Right lobe of liver (tissue), 4 donors: ENCODE results near the gene PEA15.

Experiments used
- POLR2A ChIP-seq: fragments of 450-650 bp; IDR thresholded peaks from one replicate; pipeline ENCODE4 v1.6.1; 2017; ENCODE audit warnings: antibody characterized with exemption, mild to moderate bottlenecking
- TF ChIP-seq, protein P1 (sequence below), 4 donors: fragments of 200-600 bp in 3 of 4; fragments of 450-650 bp in 1 of 4; IDR thresholded peaks; one replicate each; pipeline versions ENCODE4 v1.5.1 to v1.8.0; 2016 to 2022; ENCODE audit warnings: antibody characterized with exemption in 4 of 4, mild to moderate bottlenecking in 2 of 4
- donor health status: DM: no; HTN: no; CAD: no.
- donor health status: DM: no; HTN: no; CAD: no.
- donor health status: DM: no; HTN: yes; CAD: no.

DNA sequence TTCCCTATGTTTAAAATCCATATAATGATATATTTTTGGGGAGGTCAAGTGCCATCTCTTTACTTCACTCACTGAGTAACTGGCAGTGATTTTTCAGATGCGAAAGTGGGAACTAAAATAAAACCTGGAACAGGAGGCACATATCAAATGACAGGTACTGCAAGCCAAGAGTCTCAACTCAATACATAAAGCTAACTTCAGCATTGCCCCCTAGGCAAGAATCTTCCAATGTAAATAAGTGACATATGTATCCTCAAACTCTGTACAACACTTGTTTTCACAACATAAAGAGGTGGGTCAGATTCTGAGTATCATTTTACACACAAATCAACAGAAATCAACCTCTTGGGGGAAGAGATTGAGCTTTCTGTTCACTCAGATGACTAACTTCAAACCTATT is 39.0 kb downstream of the PEA15 start:
- TF ChIP-seq, protein P1, sequence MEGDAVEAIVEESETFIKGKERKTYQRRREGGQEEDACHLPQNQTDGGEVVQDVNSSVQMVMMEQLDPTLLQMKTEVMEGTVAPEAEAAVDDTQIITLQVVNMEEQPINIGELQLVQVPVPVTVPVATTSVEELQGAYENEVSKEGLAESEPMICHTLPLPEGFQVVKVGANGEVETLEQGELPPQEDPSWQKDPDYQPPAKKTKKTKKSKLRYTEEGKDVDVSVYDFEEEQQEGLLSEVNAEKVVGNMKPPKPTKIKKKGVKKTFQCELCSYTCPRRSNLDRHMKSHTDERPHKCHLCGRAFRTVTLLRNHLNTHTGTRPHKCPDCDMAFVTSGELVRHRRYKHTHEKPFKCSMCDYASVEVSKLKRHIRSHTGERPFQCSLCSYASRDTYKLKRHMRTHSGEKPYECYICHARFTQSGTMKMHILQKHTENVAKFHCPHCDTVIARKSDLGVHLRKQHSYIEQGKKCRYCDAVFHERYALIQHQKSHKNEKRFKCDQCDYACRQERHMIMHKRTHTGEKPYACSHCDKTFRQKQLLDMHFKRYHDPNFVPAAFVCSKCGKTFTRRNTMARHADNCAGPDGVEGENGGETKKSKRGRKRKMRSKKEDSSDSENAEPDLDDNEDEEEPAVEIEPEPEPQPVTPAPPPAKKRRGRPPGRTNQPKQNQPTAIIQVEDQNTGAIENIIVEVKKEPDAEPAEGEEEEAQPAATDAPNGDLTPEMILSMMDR (IDR thresholded peaks at IDR 0.05) = no peak
- TF ChIP-seq POLR2A = no peak
